Limb (tissue), 2 donors: ENCODE measurements around the gene SERPINE2.

ENCODE experiments used
- DNase-seq, 2 donors: peaks; one replicate each; pipeline ENCODE4 v3.0.0-alpha.2; 2016; ENCODE audit errors: extremely low spot score in 2 of 2

Gene SERPINE2

DNA sequence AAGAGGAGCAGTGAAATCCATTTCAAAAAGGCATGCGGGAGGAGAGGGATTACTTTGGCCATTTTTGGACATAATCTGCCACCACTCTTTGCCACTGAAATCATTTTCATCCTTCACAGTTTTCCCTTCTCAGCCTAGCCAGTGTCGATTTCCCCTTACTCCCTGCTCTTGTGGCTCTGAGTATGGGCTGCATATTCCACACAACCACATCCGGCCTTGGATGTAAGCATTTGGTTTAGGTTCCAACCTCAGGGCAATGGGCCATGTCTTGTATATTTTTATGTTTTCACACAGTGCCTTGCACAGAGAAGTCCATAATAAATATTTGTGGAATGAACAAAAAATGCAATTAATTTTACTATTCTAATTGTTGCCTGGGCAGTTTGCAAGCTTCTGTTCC, 7.7 kb upstream of the SERPINE2 start:
- no peak for DNase-seq

DNA sequence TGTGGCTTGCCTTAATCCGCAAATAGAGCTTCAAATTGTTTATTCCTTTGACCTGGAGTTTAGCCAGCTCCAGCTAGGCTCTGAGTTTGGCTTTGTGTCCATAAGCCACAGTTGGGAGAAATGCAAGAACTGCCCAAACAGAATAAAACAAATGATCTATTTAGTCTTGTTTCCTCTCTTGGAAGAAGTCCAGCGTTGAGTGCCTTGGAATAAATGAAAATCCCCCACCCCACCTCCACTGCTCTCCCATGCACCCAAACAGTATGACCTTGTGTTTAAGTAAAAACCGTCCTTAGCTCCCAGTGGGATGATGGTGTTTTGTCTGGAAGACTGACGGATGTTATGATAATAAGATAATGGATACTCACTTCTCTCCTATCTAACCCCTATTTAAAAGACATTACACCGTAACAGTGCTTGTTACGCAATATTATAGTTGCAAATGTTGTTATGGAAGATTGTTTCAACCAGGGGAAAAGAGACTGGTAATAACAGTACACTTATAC, 3.2 kb upstream of the SERPINE2 start:
- DNase-seq, result no peak

DNA sequence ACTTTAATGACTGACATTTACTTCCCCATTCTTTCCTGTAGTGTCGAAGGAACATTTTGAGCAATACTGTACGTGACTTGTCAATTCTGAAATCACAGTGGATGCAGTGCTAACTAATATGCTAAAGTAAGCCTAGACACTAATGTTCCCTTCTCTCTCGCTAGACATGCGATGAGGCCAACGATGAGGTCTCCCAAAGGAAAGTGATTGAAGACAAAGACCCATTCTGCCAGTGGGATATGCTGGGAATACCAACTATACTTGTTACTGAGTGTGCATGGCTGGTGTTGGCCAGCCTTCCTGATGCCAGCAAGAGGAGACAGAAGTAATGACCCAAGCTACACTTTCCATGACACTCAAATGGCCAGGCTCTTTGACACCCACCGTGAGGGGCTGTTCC, 2.5 kb upstream of the SERPINE2 start:
- DNase-seq, result no peak

DNA sequence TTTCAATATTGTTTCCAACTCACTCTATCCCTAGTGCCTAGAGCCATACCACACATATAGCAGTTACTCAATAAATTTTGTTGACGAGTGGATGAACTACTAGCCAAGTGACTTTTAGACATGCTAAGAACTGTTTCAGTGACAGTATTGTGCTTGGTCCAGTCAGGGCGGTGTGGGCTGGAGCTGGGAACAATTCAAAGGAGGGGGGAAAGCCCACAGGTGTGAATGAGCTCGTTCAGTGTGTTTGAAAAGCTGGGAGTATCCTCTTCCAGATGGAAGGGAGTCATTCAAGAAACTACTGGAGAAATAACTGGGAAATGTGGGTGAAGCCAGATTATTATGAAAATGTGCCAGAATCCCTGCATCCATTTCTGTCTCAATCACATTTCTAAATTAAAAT, 1.7 kb upstream of the SERPINE2 start:
- no peak for DNase-seq

DNA sequence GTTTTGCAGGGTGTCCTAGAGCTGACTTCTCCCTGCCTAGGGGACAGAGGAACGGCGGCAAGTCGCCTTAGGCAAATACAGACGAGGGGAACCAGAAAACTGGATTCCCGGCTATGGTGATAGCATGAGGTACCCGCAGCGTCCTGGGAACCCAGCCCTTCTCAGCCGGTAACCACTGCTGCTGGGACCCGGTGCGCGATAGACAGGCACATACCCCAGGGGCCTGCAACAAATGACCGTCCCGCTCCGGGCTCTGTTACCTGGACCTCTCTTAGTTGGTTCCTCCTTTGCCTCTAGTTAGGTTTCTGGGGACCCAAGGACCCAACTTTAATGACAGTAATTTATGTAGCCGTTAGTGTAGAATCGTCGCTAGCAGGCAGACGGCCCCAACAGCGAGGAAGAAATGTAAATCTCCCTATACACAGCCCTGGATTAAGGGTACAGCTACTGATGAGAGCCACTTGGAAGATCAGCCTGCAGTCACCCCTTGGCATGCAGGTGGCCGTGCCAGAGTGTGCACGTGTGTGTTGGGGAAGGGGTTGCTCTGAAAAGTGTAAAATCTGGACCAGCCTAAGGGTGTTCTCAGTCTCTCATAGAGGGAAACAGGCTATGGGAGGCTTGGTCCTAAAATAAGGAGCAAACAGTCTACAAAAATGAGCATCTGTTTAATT, 819 bp upstream of the SERPINE2 start:
- DNase-seq, result no peak

DNA sequence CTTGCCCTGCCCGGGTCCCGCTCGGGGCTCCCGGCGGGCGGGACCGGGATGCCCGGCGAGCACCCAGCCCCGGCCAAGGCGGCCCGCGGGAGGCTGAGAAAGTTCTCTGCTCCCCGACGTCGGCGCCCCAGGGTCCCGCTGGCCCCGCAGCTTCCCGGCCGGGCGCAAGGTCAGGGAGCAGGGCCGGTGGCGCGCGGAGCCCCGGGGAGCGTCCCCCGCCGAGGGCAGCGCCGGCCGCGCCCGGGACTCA, 331 bp downstream of the SERPINE2 start:
- no peak for DNase-seq

DNA sequence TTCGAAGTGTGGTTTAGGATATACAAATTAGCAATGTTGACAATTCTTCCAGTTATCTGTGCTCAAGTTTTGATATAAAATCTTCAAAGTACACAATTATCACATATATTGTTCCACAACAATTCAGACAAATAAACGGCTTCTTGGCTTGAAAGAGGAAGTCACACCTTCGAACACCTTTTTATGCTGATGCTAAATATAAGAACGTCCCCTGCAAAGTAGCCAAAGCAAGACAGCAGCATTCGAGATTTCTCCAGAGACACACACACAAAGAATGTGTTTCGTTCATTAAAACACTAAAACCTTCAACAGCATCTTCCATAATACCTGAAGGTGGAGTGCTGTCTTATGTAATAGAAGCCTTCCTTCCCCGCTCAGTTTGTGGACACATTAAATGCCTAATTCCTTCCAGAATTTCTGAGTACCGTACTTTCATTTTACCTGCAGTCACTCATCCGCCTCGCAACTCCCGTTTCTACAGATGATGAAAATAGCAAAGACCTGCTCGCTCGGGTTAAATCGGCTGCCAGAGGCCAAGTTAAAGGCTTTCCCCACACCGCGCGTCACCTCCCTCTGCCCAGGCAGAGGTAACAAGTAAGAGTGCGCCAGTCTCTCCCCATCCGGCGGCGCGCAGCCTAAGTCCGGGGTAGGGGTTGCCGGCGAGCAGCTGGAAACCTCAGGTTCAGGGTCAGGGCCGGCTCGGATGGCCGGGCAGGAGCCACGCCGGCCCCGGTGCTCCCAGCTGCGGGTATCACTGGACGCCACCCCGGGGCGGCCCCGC, 847 bp downstream of the SERPINE2 start:
- peak; percentile 12 to 65 for DNase-seq

DNA sequence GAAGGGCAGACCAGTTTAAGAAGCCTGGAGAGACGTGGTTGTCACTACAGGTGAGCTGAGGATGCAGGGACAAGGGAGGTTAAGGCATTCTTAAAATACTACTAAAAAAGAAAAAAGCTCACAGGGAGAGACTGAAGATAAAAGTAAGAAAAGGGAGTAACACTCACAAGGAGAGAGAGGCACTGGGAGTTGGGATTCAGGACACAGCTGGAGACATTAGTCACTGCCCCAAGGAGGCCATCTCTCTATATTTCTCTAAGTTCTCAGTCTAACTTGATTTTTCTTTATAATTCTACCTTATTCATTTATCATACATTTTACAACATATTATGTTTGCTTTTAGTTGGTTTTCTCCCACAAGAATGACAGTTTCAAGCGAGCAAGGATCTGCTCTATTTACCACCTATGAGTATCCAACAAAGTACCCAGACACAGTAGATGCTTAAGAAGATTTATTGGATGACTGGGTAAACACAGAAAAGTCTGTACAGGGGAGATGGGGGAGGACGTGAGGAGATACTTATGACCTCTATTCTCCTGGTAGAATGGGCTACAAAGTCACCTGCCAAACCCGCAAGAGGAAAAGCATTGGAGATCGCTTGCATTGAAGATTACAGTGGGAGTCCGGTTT, 2.2 kb downstream of the SERPINE2 start:
- no peak for DNase-seq

DNA sequence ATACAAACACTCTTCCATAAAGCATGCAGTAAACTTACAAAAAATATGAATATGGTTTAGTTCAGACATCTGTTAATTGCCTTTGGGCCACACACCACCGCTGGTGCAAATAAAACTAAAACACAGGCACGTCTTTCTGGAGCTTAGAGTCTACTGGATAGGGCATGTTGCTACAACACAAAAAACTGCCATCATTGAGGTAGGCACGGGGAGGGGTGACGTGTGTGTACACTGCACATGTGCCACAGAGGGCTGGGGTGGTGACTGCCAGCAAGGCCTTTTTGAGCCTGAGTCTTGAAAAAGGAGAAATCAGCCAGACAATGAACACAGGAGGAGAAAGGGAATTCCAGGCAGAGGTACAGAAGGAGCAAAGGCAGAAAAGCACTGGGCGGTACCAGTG, 5.1 kb downstream of the SERPINE2 start:
- DNase-seq, result no peak

DNA sequence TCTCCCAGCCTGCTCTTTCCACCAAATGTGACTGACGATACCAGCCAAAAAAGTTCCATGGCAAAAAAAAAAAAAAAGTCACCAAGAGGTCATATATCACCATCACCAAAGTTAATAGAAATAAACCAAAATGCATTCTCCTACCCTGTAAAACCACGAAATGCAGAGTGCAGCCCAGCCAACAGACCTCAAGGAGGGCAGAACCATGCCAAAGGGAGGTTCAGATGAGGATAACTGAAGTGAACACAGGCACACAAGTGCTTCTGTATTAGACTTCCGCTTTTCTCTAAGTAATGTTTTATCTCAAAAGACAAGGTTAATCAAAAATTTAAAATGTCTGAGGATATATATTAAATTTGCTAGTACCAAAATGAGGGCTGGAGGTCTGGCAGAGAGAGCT, 5.5 kb downstream of the SERPINE2 start:
- DNase-seq, result no peak

DNA sequence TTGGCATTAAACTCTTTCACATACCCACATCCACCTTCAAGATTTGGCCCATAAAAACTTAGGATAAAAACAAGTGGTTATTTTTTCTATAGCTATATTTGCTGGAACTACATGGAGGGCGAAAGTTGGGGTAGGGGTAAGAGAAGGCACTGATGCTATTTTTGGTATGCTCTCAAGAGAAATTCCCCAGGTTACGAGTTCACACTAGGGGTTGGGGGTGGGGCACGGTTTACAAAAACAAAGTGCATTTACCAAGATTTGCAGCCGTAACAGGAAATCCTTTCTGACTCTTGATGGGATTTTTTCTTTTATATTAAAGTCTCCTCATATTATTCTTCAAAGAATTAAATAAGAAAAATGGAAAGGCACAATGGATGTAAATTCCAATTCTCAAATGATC, 6.8 kb downstream of the SERPINE2 start:
- no peak for DNase-seq

DNA sequence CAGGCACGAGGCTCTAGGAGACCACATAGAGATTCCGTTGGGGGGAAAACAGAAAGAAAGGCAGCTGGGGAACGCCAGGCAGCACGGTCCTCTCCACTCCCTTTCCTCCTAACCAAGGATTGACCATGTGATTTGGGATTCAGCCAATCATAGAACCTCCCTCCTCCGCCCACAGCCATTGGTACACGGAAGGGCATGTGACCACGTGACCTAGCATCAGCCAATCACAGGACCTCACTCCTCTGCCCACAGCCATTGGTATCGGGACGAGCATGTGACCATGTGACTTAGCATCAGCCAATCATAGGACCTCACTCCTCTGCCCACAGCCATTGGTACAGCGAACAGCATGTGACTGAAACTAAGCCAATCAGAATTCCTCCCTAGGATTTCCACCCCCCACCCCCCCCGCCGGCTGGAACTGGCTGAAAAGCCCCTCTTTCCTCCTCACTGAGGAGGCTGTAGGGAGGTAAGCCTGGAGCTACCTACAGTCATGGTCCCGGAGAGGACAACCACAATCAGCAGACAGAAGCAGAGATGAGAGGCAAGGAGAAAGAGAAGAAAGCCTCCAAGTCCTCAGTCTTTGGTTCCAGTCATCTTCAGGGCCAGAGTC, 7.6 kb downstream of the SERPINE2 start:
- no peak for DNase-seq

DNA sequence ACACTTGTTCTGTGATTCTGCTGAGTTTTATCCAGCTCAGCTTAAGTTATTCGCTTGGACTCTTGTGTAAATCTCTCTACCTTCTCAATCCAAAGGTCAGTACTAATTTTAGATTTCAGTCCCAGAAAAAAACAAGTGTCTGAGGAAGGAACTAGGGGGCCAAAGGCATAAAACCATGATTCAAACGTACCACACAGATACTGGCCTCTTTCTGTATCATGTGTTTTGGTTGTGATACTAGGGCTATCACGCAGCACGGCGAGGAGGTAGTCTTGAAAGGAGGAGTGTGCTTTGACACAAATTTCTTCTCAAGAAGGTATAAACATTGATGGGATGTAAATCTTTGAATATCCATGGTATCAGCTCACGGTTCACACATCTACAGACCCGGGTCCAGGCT, 8.3 kb downstream of the SERPINE2 start:
- DNase-seq, result no peak

DNA sequence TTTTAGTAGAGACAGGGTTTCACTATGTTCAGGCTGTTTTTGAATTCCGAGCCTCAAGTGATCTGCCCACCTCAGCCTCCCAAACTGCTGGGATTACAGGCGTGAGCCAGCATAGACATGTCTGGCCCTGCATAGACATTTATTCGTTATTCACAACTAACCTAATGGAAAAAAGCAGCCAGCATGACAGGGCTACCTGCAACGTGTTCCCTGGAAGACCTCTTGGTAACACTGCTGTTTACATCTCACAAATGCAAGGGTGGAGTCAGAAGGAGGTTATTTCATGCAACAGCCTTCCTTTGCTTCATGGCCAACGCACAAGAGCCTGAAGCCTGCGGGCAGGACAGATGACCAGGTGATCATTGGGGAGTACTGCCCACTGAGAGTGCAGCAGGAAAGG, 9.2 kb downstream of the SERPINE2 start:
- DNase-seq, result no peak

DNA sequence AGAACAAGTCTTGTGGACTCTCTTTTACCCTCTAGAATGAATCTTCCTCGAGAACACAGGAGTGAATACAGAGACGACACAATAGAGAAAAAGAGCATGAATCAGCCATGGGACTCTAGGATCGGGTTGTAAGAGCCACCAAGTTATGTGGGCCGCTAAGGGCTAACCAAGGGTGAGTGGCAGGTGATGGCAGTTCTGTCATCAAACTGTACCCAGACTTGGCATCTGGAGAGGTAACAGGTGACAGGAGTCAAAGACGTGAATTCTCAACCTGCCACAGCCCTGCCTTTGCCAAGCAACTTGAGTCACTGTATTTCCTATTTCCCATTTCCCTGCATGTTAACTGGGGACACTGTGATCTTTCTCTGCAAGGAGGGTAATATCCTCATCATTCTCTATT, 11.2 kb downstream of the SERPINE2 start:
- DNase-seq, result no peak

DNA sequence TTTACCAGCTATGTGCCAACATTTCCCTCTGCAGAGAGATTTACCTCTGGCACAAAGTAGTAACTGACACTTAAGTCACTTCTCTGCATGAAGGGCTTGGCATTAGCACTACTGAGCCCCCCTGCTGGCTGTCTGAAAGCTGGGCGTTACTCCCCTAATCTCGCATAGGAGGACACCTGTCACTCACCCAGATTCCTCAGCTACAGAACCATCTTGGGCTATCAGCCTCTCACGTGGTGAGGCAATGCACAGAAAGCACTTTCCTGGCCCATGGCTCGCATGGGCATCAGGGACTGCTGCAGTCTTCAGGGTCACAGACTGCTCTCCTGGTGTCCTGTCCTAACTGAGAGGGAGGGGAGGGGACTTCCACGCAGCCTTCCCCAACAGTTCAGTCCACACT, 12.0 kb downstream of the SERPINE2 start:
- no peak for DNase-seq

DNA sequence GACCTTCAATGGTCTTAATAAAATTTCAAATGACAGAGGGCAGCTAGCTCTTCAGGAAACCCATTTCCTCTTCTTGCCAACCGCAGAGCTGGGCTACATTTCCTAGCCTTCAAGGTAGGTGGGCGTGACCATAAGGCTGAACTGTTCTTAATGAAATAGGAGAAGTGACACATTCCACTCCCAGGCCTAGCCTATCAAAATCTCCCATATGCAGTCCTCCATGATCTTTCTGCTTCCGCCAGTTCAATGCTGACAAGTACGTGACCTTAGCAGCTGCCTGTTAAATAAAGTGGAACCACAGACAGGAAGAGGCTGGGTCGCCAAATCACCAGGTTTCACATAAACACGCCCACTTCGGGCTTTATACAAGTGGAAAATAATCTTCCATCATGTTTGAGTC, 13.2 kb downstream of the SERPINE2 start:
- no peak for DNase-seq

DNA sequence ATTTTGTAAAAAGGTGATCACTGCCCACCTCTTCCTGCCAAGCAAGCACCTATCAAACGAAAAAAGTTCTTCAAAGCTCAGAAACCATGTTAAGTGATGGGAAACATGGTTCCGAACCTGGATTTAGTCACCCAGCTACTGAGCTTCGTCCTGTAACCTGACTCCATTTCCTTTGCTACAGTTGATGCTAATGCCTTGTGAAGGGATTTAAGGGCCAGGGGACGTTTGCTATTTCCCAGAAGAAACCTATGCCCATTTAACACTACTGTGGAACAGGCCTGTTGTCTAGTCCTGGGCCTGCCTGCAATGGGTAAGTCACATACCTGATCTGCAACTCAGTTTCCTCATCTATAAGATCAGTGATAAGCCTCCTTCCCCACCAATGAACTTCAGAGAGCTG, 14.8 kb downstream of the SERPINE2 start:
- DNase-seq, result no peak

DNA sequence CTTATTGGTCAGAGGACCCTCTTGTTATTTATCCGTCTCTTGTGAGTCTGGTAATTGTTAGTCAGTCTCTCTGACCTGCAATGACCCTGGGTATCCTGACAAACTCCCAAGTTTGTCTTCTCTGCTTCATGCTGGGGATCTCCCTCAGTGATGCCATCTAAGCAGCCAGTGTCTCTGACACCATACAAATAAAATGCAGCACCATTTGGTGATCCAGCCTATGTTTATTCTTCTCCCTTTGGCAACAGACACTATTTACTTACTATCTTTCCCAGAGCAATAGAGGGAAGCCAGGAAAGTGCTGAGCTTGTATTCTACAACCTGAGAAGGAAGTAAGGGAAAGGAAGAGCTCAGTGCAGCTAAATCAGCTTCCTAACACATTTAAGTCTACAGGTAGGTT, 15.9 kb downstream of the SERPINE2 start:
- no peak for DNase-seq

DNA sequence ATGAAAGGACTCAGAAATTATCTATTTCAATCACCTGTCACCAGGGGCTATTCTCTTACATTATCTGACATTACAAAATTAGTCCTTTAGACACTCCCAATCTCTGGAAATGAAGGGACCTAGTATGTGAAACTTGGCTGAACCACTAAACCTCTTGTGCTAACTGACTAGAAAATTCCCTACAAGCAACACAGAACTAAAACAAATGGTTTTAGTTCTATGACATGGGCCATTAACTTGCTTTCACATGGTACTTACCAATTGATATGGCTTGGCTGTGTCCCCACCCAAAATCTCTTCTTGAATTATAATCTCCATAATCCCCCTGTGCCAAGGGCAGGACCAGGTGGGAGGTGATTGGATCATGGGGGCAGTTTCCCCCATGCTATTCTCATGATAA, 16.6 kb downstream of the SERPINE2 start:
- no peak for DNase-seq

DNA sequence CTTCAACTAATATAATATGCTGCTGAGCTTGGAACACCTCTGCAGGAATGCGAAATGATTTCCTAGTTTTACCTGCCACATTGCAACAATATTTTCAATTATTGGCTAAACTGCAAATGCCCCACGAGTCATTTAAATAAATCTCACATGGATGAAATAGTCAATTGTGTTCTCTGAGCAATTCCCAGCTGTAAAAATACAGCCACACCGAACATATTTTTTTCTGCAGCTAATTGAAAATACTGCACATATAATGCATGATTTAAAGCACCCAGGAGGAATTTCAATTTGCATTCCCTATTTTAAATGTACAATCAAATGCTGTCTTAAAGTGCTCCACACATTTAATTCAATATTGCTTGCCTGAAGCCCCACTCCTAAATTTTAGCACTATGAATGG, 18.6 kb downstream of the SERPINE2 start:
- no peak for DNase-seq

DNA sequence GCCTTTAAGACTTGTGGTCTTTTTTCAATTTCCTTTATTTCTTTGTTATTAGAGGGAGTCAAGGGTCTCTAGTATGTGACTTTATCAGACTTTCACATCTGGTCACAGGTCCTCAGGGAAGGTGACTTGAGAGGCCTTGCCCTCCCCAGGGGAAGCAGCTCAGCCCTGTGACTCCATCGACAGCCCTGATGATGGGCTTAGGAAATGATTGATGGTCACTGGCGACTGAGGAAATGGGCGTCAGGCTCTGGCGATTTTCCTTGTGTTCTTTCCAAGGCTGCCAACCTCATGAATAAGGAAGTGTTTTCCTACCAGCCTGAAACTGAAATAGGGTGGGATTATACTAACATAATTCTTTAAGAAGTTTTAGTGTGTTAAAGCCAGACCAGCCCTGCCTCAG, 21.1 kb downstream of the SERPINE2 start:
- DNase-seq, result no peak

DNA sequence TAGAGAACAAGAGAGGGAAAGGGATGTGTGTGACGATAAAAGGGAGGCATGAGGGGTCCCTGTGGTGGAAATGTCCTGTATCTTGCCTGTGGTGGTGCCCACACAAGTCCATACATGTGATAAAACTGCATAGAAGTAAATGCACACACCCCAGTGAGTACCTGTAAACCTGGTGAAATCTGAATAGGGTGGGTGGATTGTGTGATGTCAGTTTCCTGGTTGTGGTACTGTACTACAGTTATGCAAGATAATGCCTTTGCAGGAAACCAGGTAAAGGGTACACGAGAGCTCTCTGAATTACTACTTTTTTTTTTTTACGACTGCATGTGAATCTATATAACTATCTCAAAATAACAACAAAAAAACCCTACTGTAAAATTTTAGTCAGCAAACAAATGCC, 22.1 kb downstream of the SERPINE2 start:
- DNase-seq, result no peak
